HepG2 (cell line): ENCODE data around the gene PCNT.

Experiments used
- TF ChIP-seq, protein P1 (sequence below): sonication (generic); formaldehyde crosslinking; IDR thresholded peaks from 2 replicates; pipeline ENCODE4 v1.5.0; 2020; ENCODE audit warnings: mild to moderate bottlenecking, missing genetic modification reagents, moderate library complexity
- TF ChIP-seq, protein P2 (sequence below): sonication (generic); formaldehyde crosslinking; IDR thresholded peaks from 2 replicates; pipeline ENCODE4 v1.4.0; 2020; ENCODE audit warnings: low read depth, mild to moderate bottlenecking, missing genetic modification reagents

- TF ChIP-seq, protein P1, sequence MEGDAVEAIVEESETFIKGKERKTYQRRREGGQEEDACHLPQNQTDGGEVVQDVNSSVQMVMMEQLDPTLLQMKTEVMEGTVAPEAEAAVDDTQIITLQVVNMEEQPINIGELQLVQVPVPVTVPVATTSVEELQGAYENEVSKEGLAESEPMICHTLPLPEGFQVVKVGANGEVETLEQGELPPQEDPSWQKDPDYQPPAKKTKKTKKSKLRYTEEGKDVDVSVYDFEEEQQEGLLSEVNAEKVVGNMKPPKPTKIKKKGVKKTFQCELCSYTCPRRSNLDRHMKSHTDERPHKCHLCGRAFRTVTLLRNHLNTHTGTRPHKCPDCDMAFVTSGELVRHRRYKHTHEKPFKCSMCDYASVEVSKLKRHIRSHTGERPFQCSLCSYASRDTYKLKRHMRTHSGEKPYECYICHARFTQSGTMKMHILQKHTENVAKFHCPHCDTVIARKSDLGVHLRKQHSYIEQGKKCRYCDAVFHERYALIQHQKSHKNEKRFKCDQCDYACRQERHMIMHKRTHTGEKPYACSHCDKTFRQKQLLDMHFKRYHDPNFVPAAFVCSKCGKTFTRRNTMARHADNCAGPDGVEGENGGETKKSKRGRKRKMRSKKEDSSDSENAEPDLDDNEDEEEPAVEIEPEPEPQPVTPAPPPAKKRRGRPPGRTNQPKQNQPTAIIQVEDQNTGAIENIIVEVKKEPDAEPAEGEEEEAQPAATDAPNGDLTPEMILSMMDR (CRISPR knock-in tag) = no peak
- TF ChIP-seq, protein P2, sequence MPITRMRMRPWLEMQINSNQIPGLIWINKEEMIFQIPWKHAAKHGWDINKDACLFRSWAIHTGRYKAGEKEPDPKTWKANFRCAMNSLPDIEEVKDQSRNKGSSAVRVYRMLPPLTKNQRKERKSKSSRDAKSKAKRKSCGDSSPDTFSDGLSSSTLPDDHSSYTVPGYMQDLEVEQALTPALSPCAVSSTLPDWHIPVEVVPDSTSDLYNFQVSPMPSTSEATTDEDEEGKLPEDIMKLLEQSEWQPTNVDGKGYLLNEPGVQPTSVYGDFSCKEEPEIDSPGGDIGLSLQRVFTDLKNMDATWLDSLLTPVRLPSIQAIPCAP = no peak
These were observed 150.4 kb downstream of the PCNT start for GRCh38 chr21:46474382-46474781.
